KG1 (cell line): ENCODE results near the gene KLHL2.
"Not testable (repeated sequence)": the region's sequence is repeated elsewhere in the genome, so short reads cannot be mapped to it uniquely, and the experiment has no call there.

Experiments
- DNase-seq: peaks from one replicate; lab custom pipeline; 2025; lab: John Stamatoyannopoulos, UW

Gene KLHL2

DNA sequence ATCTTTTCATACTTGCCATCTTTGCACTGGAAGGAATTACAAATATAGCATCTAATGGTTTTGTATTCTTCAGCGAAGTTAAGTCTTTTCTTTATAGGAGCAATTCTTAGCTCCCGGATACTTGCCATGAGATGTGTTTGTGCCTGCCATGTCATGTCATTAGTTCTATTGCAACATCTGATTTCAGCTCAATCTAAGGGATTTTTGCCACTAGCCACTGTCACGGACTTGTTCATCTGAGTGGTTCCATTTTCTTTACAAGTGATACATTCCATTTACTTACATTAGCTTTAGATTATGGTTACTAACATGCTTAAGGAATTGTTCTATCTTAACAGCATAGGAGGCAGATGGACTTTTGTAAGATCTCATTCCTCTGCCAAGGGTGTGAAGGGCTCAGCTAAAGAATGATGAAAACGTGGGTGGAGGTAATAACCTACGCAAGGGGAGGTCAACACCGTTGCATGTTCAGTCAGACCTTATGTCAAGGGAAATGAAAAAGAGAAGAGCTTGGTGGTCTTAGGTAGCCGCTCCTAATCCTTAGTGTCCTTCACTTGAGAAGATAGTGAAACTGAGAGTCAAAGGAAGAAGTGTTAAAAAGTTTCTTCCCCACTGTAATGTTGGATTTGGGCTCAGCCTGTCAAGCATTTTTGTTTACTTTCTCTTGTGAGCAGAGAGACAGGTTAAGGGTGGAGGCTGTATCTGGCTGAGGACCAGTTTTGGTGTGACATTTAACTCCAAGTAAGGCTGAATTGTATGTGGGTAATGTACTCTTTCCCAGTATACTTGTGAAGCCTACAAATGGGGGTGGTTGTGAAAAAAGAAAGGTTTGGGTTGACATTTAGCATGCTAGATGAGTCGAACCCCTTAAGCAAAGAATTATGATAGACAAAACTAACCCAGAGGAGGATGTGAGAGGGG is 3.6 kb upstream of the KLHL2 start:
- DNase-seq, result no peak

DNA sequence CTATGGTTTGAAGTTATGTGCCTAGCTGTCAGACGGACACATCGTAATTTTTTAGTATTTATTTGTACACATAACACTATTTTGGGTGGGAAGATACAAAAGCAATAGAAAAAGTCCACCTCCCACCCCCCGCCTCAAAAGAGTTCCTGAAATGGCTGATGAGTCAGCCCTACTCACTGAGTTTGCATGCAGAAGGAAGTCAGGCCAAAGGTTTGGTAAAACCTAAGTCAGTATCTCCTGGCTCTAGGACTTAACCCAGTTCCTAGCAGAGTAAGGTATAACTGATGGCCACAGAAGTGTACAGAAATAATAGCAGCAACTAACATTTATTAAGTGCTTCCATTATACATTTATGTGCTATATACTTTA is 2.9 kb upstream of the KLHL2 start:
- DNase-seq, result no peak

DNA sequence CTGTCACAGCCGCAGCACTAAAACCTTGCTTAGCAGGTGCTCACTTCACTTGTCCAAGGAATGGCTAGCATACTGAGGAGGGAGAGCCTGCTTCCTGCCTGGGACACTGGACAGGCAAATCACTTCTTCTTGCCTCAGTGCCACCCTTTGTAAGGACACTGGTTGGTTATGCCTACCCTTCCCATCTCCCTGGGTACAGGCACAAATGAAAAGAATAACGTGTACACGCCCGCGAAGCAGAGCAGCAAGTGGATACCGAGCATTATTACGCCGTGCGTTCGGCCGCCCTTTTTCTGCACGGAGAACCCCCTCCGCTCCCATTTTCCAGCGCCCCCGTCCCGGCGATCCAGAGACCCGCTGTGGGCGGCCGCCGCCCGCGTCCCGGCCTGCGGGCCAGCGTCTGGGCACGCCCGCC is 338 bp upstream of the KLHL2 start:
- no peak for DNase-seq

DNA sequence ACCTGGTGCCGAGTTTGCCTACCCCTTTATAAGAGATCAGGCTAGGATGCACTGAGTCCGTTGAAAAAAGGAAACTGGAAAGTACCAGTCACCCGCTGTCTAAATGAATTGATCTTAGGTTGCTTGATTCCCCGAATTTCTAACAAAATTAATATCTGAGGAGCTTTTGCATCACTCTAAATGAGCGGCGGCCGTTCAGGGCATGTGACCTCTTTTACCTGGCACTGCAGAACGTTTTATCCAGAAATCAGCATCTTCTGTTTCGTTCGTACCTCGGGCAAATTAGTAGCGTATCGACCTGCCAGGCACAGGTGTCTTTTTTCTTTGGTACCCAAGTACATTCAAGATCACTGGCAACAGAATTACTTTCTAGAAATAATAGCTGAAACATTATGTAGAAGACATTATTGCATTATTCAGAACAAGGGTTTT is 876 bp downstream of the KLHL2 start:
- DNase-seq, result no peak

DNA sequence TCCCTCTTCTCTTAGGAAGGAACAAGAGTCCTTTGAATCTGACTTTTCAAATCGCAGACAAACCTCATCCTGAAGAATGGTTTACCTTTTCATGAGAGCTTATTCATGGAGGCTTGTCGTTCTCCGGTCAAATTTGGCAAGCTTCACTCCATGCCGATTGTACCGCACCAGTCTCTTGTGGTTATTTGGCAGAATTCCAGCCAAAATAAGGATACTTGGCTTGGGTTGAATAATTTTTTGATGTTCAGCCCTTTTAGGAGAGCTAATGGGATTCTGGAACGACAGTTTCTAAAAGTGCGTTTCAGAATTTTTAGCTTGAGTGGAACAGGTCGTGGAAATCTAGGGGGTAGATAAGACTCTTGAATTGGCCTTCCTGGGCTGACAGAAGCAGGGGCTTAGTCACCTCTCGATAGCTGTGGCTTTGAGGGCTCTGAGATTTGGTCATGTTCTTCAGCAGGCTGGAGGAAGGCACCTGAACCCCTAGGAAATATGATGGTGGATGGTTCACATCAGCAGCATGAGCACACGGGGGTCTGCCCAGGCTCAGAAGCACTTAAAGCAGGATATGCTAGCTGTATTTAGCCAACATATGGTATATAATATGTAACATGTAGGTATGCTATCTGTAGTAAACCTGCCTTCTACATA is 1.5 kb downstream of the KLHL2 start:
- no peak for DNase-seq

DNA sequence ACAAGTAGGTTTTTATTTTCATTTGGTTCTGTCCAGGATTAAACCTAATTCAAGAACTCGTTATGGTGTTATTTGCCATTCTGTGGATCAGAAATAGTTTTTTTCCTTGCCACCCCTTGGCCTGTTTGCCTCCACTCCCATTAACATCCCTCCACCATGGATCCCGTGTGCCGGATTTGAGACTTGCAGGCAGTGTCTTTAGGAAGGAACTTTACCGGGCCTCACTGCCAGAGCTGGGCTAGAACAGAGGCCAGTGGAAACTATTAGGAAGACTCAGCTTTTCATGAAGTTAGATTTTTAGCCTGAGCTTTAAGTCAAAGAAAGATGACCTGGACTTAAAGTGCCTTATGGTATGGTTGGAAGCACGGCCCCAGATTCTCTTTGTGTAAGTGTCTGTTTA is 2.4 kb downstream of the KLHL2 start:
- no peak for DNase-seq

DNA sequence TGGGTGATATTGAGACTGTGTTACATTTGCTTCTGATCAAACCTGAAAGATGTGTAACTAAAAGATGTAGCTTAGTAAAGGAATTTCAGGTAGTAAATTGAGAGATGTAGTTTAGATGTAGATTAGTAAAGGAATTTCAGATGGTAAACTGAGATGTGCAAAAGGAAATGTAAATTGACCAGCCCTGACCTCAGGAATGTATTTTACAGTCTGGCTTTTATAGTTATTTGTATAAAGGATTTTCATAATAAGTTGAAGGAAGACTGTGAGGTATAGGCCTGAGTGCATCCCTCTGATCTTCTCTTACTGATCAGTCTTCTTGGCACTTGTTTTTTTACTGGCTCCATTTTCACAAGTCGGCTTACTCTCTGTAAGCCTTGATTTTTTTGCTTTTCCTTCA is 3.2 kb downstream of the KLHL2 start:
- no peak for DNase-seq

DNA sequence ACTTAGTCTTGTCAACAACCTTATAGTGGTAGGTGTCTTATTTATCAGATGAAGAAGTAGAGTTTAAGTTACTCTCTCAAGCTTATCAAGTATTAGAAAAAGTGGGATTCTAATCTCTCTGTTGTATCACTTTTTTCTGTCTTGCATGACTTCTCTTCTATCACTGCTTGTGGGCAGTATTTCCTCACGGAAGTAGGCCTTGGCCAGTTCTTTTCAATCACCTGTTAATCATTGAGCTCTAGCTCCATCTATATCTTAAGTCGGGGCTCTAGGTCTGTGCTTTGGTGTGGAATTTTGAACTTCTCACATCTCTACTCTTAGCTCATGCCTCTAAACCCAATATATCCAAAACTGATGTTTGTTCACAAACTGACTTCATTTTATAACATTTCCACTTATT is 5.3 kb downstream of the KLHL2 start:
- DNase-seq, result not testable (repeated sequence)

DNA sequence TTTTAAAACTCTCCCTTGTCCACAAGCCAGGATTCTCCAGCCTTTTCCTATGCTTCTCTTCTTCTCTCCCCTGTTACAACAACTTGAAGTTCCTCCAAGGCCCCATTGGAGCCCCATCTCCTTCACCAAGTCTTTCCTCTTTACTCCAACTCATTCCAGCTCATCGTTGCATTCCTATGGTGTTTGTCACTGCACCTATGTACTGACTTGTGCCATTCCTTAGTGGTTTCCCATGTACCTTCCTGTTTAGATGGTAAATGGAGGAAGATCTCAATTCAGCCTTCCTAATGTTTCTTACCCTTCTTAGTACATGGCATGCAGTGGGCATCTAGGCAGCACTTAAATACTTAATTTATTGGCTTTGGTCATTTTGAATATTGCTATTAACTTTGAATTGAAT is 6.0 kb downstream of the KLHL2 start:
- not testable (repeated sequence) for DNase-seq

DNA sequence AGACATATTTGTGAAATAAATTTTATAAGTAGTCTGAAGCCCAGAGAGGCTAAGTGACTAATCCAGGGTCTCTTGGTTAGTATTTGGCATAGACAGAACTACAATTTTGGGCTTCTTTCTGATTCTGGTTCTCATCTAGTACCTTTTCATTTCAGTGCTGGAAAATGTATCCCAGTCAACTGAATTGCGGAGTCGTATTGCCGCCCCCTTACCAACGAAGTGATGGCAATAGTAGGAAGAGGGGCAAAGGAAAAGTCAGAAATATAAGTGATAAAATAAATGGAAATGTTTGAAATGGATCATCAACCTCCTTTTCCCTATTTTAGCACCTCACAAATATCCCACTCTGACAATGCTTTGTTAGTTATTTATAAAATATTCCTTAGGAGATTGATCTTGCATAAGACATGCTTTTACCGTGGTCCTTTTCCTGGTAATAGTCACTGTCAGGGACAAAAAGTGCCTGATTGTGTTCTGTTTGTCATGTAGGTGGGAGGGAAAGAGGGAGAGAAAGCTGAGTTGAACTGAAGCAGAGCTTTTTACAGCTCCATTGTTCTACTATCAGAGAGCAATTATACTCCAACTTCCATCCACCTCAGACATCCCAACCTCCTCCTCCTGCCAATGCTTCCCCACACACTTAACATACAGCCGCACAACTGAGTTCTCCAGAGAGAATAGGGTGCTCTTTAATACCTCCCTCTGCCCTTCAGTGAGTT is 6.8 kb downstream of the KLHL2 start:
- DNase-seq, result not testable (repeated sequence)

DNA sequence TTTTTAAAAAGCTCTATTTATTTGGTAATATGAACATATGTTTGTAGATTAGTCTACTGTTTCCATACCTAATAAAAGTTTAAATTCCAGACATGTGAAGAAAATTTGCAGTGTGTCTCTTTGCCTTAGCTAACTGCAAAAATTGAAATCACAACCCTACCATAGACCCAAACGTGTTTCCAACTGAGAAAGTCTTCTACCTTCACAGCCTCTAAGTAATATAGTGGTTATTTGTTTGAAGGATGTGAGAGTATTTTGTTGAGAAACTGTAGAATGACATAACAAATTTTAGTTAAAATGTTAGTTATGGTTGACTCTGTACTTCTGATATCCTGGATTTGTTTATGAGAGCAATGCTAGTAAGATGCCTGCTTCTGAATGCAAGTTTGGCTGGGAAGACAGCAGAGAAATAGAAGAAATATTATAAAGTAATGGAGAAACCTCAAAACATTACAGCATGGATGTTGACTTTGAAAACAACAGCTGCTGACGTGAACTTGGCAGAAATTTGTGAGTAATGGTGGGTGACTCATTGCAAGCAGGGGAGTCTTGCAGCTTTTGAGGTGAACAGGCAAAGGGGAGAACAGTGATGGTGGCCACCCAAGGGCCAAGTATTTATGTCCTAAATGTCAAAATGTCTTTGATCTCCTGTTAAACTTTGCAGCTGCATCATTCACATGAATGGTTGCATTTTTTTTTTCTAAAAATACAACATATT is 7.8 kb downstream of the KLHL2 start:
- DNase-seq, result not testable (repeated sequence)

DNA sequence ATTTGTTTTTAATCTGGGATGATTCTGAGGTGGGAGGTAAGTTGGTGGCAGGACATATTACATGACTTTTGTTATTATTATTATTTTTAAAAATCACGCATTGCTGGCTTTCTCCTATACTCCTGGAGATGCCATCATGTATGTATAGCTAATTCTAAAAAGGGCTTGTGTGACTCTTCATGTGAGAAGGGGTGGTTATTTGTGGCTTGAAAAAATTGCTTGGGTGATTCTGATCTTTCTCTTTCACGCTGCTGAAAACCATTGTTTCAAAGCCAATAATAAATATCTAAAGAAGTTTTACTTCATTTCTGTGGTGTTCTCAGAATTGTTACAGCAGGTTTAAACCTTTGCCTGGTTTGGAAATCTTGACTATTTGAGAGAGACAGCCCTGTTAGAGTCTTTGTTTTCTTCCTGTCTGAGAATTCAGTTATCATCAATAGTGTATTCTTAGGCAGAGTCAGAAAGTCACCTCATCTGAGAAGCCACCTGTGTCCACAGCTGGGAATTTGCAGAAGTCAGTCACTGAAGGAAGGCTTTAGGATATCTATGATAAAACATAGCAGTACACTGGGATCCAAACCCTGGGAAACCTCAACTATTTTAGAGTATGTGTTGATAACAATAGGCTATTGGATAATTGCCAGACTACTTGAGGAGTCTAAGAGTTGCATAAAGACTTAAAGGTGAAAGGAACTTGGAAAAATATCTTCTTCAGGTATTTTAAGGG is 8.6 kb downstream of the KLHL2 start:
- not testable (repeated sequence) for DNase-seq

DNA sequence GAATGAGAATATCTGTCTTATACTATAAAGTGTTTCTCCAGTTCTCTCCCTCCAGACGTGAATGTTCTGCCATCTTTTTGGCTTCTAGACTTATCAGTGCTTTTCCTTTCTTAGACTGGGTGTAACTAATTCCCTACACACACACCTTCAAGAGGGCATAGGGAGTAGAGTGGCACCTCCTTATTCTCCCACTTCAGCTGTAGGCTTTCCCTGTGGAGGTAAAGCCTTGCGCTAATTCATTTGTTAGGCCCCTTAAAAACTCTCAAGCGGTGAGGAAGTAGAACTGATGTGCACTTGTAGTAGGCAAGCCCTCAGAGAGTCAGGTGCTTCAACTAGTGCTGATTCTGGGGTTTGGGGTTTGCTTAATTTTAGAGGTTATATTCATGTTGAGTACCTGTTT is 10.0 kb downstream of the KLHL2 start:
- DNase-seq, result no peak

DNA sequence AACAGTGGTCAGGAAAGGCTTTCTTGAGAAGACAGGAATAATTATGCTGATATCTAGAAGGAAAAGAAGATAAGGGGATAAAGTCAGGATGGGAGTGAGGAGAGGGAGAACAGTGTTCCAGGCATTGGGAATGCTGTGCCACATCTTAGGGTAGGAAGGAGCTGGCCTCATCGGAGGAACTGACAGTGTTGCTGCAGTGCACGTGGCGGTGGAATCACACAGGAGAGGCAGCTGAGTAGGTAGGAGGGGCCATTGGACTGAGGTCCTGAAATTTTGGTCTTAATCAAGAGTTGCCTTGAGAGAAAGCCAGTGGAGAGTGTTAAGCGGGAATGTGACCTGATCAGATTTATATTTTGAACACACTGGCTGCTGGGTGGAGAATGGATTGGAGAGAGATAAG is 13.9 kb downstream of the KLHL2 start:
- not testable (repeated sequence) for DNase-seq

DNA sequence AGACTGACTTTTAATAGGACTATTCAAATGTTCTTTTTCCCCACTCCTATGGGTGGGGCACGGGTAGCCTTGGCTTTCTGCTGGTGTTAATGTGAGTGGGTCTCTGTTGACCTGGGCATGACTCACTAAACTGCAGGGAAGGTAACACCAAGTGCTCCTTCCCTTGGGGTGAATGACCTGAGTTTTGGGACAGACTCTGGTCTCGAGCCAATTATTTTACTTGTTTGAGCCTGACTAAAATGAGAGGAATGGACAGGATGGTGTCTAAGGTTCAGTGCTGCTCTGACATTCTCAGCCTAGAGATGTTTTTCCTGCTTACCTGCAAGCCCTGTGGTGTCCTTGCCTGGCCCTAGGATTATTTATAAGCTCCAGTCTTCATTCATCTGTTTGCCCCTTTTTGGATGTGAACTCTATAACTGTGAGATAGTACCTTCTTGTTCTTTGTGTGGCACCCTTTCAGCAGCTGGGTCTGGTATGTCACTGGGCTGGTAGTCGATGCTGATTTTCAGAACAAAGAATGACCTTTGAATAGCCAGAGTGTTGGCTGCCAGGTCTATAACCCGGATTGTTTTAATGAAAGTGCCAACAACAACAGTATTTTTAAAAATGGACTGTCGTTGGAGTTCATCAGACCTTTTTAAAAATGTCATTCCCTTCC is 14.8 kb downstream of the KLHL2 start:
- not testable (repeated sequence) for DNase-seq

DNA sequence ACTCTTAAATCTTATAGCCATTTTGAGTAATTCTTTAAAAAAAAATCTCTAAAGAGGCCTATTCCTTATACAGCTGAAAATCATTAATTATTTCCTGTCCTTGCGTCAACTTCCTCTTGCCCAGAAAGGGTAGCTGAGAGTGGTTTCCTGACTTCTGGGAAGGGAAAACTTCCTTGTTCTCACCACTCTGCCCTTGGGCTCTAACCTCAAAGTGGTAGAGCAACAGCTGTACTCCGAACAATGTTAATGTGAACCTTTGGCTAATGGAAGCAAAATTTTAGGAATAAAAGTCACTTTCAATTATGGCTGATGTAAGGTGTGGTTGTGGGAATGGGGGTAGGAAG is 15.3 kb downstream of the KLHL2 start:
- no peak for DNase-seq

DNA sequence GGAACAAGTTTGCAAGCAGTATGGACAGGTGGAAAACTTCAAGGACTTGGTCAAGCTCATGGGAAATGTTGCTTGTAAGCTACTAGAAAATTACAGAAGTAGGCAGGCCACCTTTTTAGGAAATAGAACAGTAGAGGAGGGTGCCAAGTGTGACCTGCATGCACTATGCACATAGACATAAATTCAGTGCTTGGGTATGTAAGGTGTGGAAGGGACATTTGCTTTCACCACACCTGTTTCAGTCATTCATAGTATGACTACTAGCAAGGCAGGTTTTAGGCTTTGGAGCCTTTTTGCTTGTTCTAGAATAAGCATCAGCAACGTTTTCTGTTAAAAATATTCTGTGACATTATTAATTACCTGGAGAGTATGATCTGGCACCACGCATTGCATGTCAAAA is 20.0 kb downstream of the KLHL2 start:
- not testable (repeated sequence) for DNase-seq

DNA sequence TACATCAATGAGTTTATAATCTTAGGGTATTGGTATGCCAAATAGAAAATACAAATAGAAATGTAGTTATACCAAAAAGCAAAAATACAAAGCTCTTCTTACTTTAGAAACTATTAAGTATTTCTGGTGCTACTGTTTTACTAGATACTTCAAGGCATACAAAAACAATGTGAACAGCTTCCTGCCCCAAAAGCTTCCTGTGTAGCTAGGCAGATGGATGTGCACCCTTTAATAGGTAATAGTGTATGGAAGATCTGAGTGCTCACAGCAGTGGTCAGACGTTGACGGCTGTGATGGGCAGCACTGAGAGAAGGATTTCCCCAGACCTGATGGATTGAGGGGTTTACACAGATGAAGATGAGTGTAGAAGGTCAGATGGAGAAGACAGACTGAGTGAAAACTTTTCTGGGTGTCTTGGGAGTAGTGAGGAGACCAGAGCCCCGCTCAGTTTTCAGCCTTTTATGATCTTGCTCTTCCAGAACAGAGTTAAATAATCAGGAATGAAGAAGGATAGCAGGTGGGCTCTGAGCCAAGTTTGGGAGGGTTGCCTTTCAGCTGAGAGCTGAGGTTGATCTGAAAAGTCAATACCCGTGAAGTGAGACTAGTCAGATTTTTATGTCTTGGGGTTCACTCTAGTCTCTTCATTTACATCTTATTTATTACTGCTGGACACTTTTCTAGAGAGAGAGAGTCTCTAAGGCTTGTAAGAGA is 22.3 kb downstream of the KLHL2 start:
- not testable (repeated sequence) for DNase-seq

DNA sequence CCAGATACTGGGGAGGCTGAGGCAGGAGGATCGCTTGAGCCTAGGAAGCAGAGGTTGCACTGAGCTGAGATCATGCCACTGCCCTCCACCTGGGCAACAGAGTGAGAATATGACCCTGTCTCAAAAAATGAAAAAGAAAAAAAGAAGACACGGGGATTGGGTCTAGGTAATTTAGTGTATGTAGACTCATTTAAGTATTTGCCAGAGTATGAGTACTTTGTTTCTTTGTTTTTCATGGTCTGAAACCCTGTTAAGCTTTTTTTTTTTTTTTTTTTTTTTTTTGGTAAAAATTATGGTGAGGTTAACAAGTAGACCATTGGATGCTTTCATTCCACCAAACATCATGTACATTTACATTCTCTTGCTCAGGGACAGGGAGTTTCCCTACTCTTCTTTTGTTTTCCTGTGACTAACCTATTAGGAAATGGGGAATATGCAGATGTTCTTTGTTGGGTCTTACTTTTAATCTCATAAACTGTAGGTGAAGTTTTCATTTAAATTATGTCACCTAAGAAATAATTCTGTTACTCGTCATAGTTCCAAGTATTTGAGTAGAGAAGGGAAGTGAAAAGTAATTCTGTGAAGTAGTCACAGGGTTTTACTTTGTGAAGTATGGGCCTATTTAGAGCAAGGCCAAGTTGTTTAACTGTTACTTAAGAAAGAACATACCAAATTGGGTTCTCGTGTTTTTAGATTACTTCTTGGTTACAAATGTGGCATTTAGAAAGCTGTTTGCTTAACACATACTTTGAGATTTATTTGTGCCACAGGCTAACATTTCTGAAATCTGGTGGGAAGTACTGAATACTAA is 25.5 kb downstream of the KLHL2 start:
- not testable (repeated sequence) for DNase-seq
